Fibroblast of skin of left quadriceps (primary cell): ENCODE results near the gene CARD11.
A peak's percentile ranks its signal among the peaks of the same experiment; 100 is the strongest.
"Not testable (repeated sequence)": the region's sequence is repeated elsewhere in the genome, so short reads cannot be mapped to it uniquely, and the experiment has no call there.

Source experiments
- DNase-seq, 2 experiments: peaks; one replicate each; pipeline ENCODE4 v3.0.0-alpha.2; 2013; ENCODE audit warnings: low read depth in 2 of 2

CARD11 gene

DNA sequence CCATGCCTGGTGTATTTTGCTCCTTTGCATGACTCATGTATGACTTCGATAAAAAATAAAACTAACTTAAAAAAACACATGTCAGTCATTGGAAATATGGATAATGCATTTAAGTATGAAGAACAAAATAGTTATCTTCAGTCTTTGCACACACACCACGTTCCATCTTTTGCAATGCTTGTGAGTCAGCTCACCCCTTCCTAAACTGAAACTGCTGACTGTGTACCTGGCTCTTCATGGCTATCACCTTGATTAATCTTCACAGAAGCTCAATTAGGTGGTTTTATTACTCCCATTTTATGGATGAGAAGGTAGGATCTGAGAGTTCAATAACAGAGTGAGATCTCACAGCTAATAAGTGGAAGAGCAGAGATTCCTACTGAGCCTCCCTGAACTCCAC is 79.5 kb downstream of the CARD11 start:
- DNase-seq = no peak

DNA sequence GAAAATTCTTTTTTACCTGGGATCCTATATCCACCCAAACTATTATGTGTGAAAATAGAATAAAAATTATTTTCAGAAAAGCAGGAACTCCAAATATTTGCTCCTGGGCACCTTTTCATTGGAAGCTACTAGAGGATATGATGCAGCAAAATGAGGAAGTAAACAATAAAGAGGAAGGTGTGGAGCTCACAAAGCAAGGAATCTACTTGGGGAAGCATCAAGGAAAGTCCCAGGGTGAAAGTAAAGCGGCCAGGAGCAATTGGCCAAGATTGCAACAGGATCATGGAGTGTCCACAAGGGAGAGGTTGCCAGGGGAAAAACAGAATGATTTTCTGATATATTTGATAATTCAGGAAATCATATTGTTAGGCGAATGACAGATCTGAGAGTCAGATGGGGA is 80.8 kb downstream of the CARD11 start:
- DNase-seq = no peak

DNA sequence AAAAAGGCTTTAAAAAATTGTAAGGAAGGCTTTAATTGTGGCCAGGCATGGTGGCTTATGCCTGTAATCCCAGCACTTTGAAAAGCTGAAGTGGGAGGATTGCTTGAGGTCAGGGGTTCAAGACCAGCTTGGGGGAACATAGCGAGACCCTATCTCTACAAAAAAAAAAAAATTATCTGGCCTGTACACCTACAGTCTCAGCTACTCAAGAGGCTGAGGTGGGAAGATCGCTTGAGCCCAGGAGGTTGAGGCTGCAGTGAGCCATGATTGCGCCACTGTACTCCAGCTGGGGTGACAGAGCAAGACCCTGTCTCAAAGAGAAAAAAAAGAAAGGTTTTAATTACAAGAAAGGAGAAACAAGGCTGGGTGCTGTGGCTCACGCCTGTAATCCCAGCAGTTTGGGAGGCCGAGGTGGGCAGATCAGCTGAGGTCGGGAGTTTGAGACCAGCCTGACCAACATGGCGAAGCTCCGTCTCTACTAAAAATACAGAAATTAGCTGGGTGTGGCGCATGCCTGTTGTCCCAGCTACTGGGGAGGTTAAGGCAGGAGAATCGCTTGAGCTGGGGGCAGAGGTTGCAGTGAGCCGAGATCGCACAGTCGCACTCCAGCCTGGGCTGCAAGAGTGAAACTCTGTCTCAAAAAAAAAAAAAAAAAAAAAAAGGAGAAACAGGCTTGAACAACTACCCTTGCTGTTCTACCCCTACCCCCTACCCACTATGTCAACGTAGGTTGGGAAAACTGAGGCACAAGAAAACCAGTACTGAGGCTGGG is 83.7 kb downstream of the CARD11 start:
- DNase-seq = no peak

DNA sequence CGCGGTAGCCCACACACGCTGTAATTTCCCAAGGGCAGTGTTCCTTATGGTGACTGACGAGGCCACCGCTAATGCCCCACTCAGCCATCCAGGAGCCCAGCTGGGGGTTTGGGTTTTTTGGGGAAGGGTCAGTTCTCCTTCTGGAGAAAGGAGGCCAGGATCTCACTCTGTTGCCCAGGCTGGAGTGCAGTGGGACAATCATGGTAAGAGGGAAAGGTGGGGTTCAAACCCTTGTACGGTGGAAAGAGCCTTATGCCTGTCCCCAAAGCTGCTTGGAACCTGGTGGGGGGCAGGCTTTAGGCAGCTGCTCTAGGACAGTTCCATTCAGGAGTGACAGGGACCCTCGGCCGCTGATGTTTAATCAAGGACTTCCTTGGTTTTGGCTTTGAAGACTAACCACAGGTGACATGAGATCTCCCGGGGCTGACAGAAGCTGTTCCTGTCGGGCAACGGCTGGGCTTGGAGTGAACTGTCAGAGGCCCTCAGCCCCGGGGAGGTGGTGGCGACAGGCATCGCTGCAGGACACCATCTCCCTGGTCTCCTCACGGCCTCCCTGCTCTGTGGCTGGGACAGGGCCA is 84.5 kb downstream of the CARD11 start:
- DNase-seq = no peak

DNA sequence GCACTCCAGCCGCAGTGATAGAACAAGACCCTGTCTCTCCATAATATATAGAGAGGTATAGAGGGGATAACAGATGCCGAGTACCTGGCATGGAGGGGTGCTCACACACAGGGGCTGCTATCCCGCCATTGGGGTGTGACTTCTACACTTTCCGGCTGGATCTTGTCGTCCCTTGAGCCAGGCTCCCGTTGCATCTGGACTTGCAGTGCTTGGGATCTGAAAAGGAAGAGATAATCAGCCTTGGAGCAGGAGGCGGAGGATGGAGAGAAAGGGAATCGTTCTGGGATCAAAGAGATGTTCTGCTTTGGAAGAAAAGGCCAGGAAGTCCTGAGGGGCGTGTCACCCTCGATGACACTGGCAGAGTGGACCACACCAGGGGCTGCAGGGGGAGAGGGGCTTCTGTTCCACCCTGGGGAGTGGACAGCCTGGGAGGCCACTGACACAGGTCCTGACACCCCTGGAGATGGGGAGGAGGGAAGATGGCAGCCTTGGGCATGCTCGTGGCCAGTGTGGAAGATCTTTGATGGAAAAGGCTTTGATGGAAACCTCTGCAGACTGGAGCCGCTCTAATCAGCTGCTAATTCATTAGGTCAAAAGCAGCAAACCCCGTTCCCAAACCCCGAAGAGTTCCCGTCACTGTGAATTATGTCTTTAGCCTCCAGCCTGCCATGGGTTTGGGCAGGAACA is 85.1 kb downstream of the CARD11 start:
- no peak for DNase-seq

DNA sequence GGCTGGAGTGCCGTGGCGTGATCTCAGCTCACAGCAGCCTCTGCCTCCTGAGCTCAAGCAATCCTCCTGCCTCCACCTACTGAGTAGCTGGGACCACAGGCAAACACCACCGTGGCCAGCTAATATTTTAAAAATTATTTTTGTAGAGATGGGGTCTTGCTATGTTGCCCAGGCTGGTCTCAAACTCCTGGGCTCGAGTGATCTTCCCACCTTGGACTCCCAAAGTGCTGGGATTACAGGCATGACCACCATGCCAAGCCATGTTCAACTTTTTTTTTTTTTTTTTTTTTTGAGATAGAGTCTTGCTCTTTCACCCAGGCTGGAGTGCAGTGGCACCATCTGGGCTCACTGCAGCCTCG is 86.3 kb downstream of the CARD11 start:
- DNase-seq = not testable (repeated sequence)

GRCh38 chr7:2956526-2957368 is 86.9 kb downstream of the CARD11 start:
- DNase-seq = peak in 1 of 2 experiments; percentile 5

DNA sequence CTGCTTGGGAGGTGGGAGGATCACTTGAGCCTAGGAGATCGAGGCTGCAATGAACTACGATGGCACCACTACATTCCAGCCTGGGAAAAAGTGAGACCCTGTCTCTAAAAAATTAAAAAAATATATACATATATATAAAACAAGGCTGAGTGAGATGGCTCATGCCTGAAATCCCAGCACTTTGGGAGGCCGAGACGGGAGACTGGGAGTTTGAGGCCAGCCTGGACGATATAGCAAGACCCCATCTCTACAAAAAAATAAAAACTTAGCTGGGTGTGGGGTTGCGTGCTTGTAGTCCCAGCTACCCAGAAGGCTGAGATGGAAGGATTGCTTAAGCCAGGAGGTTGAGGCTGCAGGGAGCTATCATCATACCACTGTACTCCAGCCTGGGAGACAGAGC is 87.6 kb downstream of the CARD11 start:
- no peak for DNase-seq

- DNase-seq = no peak
Observed at GRCh38 chr7:2955269-2955668, 88.4 kb downstream of the CARD11 start.

DNA sequence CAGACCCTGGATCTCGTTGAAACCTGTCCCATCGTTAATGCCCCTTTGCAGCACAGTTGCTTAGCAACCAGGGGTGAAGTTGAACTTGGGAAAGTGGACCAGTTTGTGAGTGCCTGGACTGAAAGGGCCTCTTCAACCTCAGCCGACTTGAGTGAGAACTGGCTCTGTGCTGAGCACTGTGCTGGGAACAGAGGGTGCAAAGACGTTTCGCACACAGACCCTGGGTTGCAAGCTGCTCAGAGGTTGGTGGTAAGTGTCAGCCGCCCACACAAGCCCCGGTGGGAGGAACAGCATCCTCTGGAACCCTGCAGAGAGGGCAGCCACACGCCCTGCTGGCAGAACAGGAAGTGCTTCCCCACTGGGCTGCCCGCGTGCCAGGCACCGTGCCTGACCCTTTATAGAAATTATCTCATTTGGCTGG is 89.2 kb downstream of the CARD11 start:
- no peak for DNase-seq

DNA sequence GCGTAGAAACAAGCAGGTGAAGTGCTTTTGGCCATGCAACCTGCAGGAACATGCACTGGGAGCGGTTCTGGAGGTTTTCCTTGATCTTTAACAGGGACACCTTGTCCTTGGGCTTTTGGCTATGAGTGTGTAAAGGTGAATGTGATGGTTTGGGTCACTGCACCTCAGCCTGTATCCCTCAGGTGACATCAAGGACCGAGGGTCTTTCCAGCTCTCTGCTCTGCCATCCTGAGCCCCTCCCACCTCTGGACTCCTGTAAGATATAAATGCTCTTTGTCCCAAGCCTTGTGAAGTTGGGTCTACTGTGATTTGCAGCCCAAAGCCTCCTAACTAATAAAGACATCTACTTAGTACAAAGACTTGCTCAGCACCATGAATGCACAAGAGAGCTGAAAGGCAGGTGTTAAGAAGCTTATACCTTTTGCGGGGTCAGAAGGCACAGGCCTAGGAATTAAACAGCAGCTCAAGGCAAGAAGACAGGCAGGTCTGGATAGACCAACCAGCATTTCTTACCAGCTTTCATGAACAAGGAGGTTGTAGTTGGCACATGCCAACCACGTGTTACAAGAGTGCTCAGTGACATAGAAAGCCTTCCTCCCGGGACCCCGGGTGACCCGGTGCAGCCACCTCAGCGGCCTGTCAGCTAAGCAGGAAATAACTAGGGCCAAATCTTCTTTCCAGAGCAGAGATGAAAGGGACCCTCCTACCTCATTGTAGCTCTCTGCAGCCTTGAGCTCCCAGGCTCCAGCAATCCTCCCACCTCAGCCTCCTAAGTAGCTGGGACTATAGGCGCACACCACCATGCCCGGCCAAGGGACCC is 89.9 kb downstream of the CARD11 start:
- DNase-seq = no peak

DNA sequence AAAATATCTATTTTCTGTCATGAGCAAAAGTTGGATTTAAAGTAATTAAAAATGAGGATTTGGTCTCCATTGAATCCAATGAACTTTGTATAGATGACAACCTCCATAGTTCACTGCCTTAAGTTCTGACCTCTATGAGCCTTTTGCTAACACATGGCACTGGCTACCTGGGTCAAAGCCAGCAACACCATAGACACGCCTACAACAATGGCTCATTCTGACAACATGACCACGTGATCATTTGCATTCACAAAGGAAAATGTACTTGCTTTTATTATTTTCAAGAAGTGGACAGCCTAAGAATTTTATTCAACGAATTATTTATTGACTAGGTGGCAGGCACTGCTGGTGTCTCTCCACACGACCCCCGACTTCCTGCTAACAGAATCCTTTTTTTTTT is 90.6 kb downstream of the CARD11 start:
- DNase-seq = no peak

DNA sequence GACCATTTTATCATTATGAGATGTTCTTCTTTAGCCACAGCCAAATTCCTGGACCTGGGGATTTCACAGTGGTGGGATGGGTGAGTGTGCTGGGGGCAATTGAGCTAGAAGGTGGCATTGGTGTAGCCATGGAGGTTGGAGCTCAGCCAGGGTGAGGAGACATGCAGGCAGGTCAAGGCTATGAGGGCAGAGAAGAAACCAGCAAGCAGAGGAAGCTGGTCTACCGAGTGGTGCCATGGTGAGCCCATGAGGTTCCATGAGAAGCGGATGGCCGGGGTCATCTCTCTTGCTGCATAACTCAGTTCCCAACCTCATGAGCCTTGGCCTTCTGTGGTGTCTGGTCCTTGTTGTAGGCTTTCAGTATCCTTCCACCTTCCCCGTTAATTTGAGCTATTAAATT is 91.4 kb downstream of the CARD11 start:
- no peak for DNase-seq

DNA sequence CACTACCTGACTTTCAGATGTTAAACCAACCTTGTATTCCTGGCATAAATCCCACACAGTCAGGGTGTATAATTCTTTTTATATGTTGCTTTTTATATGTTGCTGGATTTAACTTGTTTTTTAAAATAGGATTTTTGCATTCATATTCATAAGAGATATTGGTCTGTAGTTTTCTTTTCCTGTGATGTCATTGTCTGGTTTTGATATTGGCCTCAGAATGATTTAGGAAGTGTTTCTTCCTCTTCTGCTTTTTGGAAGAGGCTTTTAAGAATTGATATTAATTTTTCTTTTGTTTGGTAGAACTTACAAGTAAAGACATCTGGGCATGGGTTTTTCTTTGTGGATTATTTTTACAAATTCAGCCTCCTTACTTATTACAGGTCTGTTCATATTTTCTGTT is 93.1 kb downstream of the CARD11 start:
- DNase-seq = no peak

- no peak for DNase-seq
Observed at GRCh38 chr7:2948749-2949148, 94.9 kb downstream of the CARD11 start.

- DNase-seq = no peak
Observed at GRCh38 chr7:2947058-2947780, 96.4 kb downstream of the CARD11 start.

DNA sequence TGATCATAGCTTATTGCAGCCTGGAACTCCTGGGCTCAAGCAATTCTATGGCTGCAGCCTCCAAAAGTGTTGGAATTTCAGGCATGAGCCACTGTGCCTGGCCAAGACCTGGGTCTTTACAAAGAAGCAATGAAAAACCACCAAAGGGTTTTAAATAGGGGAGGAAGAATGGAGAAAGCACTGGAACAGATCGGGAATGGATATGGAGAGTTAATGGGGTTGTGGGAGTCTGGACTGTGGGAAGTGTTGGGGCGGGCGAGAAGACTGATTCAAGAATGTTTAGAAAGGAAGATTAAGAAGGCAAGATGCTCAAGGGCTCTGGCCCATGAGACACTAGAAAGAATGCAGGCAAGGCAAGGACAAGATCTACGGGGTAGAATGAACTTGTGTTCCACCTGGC is 98.5 kb downstream of the CARD11 start:
- DNase-seq = no peak

GRCh38 chr7:2944739-2945138 is 98.9 kb downstream of the CARD11 start:
- DNase-seq = no peak

DNA sequence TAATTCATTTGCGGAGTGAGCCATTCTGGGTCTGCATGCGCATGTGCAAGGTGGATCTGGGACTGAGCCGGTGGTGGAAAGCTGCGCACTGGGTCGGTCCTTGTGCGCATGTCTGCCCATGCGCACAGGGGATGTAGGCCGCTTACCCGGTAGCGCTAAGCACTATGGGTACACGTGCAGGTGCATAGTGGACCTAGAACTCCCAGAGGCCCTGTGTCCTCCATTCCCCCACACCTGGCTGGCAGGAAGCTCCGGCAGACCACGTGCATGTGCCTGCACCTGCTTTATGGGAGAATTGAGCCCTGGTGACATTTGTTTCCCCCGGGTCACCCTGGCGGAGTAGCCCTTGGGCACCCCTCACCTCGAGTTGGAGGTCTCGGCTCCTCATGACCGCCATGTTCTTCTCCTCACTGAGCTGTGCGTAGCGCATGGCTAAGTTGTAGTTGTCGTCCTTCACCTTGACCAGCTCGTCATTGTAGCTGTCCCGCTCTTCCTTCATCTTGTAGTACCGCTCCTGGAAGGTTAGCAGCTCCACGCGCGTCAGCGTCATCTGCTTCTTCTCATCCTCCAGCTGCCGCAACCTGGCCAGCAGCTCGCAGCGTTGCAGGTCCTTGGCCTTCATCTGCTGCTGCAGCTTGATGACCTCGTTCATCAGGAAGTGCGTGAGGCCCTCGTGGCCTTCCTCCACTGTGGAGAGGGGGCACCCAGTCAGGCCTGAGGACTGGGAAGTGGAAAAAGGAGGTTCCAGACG is 99.6 kb downstream of the CARD11 start:
- DNase-seq = no peak
